Spleen (tissue), 11 donors: ENCODE data around the gene TSKS. TPM values are rescaled to one million over a fixed set of nuclear protein-coding genes. Genes with fewer than 3 reads are reported as not detected.
A peak's percentile ranks its signal among the peaks of the same experiment; 100 is the strongest.

Experiments
- DNase-seq: peaks from one replicate; pipeline ENCODE4 v3.0.0-alpha.2; 2020
- H3K27ac ChIP-seq, 8 donors: fragments of 200-600 bp; sonication (generic) in 7 of 8; 1 replicate in 4 of 8; 2 replicates in 4 of 8; pipeline versions ENCODE4 v1.5.0 to v1.8.0; 2016 to 2021; ENCODE audit warnings: inconsistent platforms in 4 of 8, mild to moderate bottlenecking in 4 of 8, moderate library complexity in 1 of 8
- H3K27me3 ChIP-seq, 7 donors: fragments of 200-600 bp; sonication (generic) in 6 of 7; replicated peaks in 1 of 7; 1 replicate in 4 of 7; 2 replicates in 3 of 7; pipeline versions ENCODE4 v1.5.0 to v1.8.0; 2016 to 2021; ENCODE audit warnings: inconsistent platforms in 3 of 7, mild to moderate bottlenecking in 1 of 7
- H3K36me3 ChIP-seq, 6 donors: fragments of 200-600 bp; sonication (generic) in 5 of 6; 1 replicate in 4 of 6; 2 replicates in 2 of 6; pipeline versions ENCODE4 v1.5.0 to v1.8.0; 2016 to 2021; ENCODE audit warnings: inconsistent platforms in 2 of 6
- H3K4me1 ChIP-seq, 6 donors: fragments of 200-600 bp; sonication (generic) in 5 of 6; 1 replicate in 3 of 6; 2 replicates in 3 of 6; pipeline versions ENCODE4 v1.5.0 to v1.8.0; 2016 to 2021; ENCODE audit warnings: inconsistent platforms in 3 of 6
- H3K4me3 ChIP-seq, 8 donors: fragments of 200-600 bp; sonication (generic) in 7 of 8; 1 replicate in 4 of 8; 2 replicates in 4 of 8; pipeline versions ENCODE4 v1.5.0 to v1.8.0; 2016 to 2021; ENCODE audit warnings: inconsistent platforms in 4 of 8, mild to moderate bottlenecking in 4 of 8, moderate library complexity in 2 of 8
- H3K9me3 ChIP-seq, 8 donors: fragments of 200-600 bp; sonication (generic) in 7 of 8; 1 replicate in 4 of 8; 2 replicates in 4 of 8; pipeline versions ENCODE4 v1.5.0 to v1.8.0; 2016 to 2021; ENCODE audit warnings: inconsistent platforms in 4 of 8
- CTCF ChIP-seq, 11 experiments: fragments of 200-600 bp in 7 of 11; fragments of 450-650 bp in 4 of 11; sonication (generic) in 4 of 11; IDR thresholded peaks in 8 of 11; conservative IDR thresholded peaks in 3 of 11; 1 replicate in 7 of 11; 2 replicates in 4 of 11; pipeline versions ENCODE4 v1.4.0 to v1.8.0; 2016 to 2021; ENCODE audit warnings: antibody characterized with exemption in 11 of 11, inconsistent platforms in 4 of 11, mild to moderate bottlenecking in 1 of 11
- POLR2A ChIP-seq, 3 donors: fragments of 450-650 bp; IDR thresholded peaks; one replicate each; pipeline ENCODE4 v1.5.1; 2017; ENCODE audit warnings: antibody characterized with exemption in 3 of 3, mild to moderate bottlenecking in 1 of 3
- POLR2AphosphoS5 ChIP-seq, 3 donors: sonication (generic); formaldehyde crosslinking; IDR thresholded peaks; one replicate each; pipeline ENCODE4 v1.5.1; 2017; ENCODE audit warnings: antibody characterized with exemption in 3 of 3
- WGBS, 5 donors: extraction: QIAGEN DNeasy Blood & Tissue Kit in 3 of 5; methylation state at CpG; one replicate each; pipeline versions ENCODE4 v1.1.5 to v1.1.7; 2013 to 2018; 5-methylcytosine and 5-hydroxymethylcytosine counted together
- intact Hi-C: fragments of 100-400 bp; cut with DNase I; formaldehyde crosslinking; loops from one replicate; pipeline ENCODE4 v1.15.0; 2023; ENCODE audit warnings: low total_unique reads
- microRNA-seq, 3 donors: library from miRNA; unstranded; fragments of <30 nt; microRNA quantifications; one replicate each; pipeline versions ENCODE4 to v1.1.0, GENCODE V29; 2019 to 2020
- polyA plus RNA-seq, 3 donors: library from polyadenylated mRNA; stranded (reverse); fragments of 200-250 nt; gene quantifications; one replicate each; pipeline ENCODE4 v1.2.1, GENCODE V29; 2013
- small RNA-seq, 4 donors: library from RNA; depleted of rRNA; stranded (forward); fragments of <200 nt; gene quantifications; one replicate each; pipeline ENCODE3, GENCODE V24; 2016
- total RNA-seq, 7 donors: library from RNA; depleted of rRNA in 3 of 7; stranded (reverse); fragments of >200 nt in 3 of 7; fragmentation: NEBNext Ultra II Directional in 4 of 7; extraction: Animal tissue kit (Norgen Biotek cat#: 25700) in 4 of 7; gene quantifications; one replicate each; pipeline versions ENCODE4 v1.1.0 to v1.2.1, GENCODE V29; 2016 to 2021
- donor health status: healthy with polysubstance abuse.
- donor health status: DM: no; HTN: no; CAD: no; lungs with moderate emphysema.
- donor health status: DM: no; HTN: no; CAD: no.
- donor health status: Bipolar disorder and iron deficiency.
- donor health status: healthy.
- donor health status: DM: no; HTN: no; CAD: no.
- donor health status: DM: yes; HTN: yes; CAD: no.

The TSKS gene
- total and polyA plus RNA-seq, 10 donors: 0.26 to 2.1 (median 0.88) TPM; not detected in 4

DNA sequence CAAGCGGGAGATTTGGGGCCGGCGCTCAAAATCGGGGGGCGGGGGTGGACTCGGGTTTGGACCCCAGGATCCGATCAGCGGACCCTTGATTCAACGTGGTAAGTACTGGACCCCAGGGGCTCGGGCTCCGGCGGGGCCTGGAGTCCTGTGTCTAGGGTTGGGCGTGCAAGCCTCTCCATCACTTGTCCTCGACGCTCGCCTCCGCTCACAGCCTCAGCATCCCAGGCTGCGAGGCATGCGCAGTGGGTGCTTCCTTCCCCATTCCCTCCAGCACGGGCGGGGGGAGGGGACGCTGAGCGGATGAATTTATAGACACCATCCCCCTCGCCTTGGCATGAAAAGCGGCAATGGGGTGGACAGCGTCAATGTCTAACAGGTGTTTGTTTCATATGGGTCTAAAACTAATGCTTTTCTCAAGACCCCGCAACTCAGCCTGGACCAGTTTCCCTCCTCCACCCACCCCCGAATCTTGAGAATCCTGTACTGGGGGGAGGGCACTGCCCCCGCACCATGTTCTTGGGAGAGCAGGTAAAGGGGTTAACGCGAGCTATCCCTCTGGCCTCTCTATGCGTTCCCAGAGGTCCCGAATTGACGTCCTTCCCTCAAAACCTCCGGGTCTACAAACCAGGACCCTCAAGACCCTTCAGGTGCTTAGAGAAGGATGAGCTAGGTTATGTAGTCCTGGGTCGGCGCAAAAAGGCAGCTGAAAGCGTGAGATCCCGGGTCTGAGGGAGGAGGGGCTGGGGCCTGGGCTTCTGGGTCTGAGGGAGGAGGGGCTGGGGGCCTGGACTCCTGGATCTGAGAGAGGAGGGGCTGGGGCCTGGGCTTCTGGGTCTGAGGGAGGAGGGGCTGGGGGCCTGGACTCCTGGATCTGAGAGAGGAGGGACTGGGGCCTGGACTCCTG is 71.6 kb downstream of the TSKS start:
- Histone ChIP-seq H3K27me3 (peaks cover 0 to 41% (median 16%) of the 10 kb centered on the region in 7 donors), H3K36me3 (peaks cover 0 to 26% (median 12%) of the 10 kb centered on the region in 6 donors), H3K4me1 (peaks cover 22 to 59% (median 42%) of the 10 kb centered on the region in 6 donors), H3K4me3 (peak overlapping the region; percentile 29 to 72 (median 46)), H3K9me3 (no peaks in the 10 kb centered on the region), H3K27ac (peak overlapping the region in 4 of 8 donors; percentile 73 to 83 (median 80))
- TF ChIP-seq CTCF (IDR thresholded peaks at IDR 0.05 in 8 of 11, conservative IDR thresholded peaks at IDR 0.05 in 3 of 11): no peak
- no peak for TF ChIP-seq POLR2AphosphoS5 (IDR thresholded peaks at IDR 0.05)
- no peak for TF ChIP-seq POLR2A (IDR thresholded peaks at IDR 0.05)
- 13 to 21% (median 17%) methylated on average over 33 to 39 of the region's 39 CpGs for WGBS, 5 donors
- intact Hi-C loops: no loop called here
- DNase-seq: no peak

- Histone ChIP-seq H3K4me3 (peak within 1 kb of the TSS; percentile 29 to 72 (median 46)), H3K9me3 (no peaks in the 10 kb centered on the region), H3K36me3 (peaks cover 0 to 34% (median 19%) of the 10 kb centered on the region in 6 donors), H3K27me3 (peaks cover 0 to 41% (median 16%) of the 10 kb centered on the region in 7 donors), H3K4me1 (peaks cover 22 to 67% (median 44%) of the 10 kb centered on the region in 6 donors), H3K27ac (peak within 1 kb of the TSS; percentile 15 to 83 (median 76))
- intact Hi-C loops: no loop called here
- WGBS, 5 donors: 5 to 10% (median 6%) methylated on average over 38 of the region's 38 CpGs
- DNase-seq: peak; percentile 83
- TF ChIP-seq POLR2AphosphoS5 (IDR thresholded peaks at IDR 0.05): peak; percentile 70 to 90 (median 86)
- TF ChIP-seq CTCF (IDR thresholded peaks at IDR 0.05 in 8 of 11, conservative IDR thresholded peaks at IDR 0.05 in 3 of 11): no peak
- TF ChIP-seq POLR2A (IDR thresholded peaks at IDR 0.05): peak in 2 of 3 donors; percentile 38 to 46
These were observed 72.4 kb downstream of the TSKS start, which contains the start of gene CPT1C for GRCh38 chr19:49690656-49691242. CPT1C (plus strand) TSS chr19:49691116; CDS start chr19:49692253, 1,137 bp downstream.

GRCh38 chr19:49690079-49690655 is 72.9 kb downstream of the TSKS start:
- TF ChIP-seq CTCF (IDR thresholded peaks at IDR 0.05 in 8 of 11, conservative IDR thresholded peaks at IDR 0.05 in 3 of 11) (peak in 2 of 11 experiments; percentile 3 to 8), POLR2A (IDR thresholded peaks at IDR 0.05) (no peak), POLR2AphosphoS5 (IDR thresholded peaks at IDR 0.05) (peak in 2 of 3 donors; percentile 8 to 49)
- intact Hi-C loops: no loop called here
- WGBS, 5 donors: 17 to 36% (median 24%) methylated on average over 22 to 39 of the region's 39 CpGs
- DNase-seq: no peak
- peaks cover 1 to 39% (median 25%) of the 10 kb centered on the region in 6 donors for H3K36me3 ChIP-seq
- peaks cover 0 to 41% (median 16%) of the 10 kb centered on the region in 7 donors for H3K27me3 ChIP-seq
- H3K4me3 ChIP-seq: peak overlapping the region; percentile 29 to 72 (median 46)
- H3K4me1 ChIP-seq: peaks cover 22 to 73% (median 46%) of the 10 kb centered on the region in 6 donors
- peak overlapping the region; percentile 15 to 83 (median 76) for H3K27ac ChIP-seq
- H3K9me3 ChIP-seq: no peaks in the 10 kb centered on the region

Small RNAs within 50 kb of the gene (microRNA-seq; reads per million reads assigned to microRNA genes)
- gene MIR6799: 0 to 1.1 (median 0.28) reads per million in 3 donors

Small RNAs within 50 kb of the gene (small RNA-seq; reads per million reads assigned to genes)
- gene MIR6799 (0 reads per million in 4 donors), gene RNU6-841P (0 reads per million in 4 donors)

Other genes with a start within 250 kb of the TSKS start
- gene RCN3, start 235.3 kb downstream of the TSKS start, total RNA-seq: 10 to 100 TPM; 18.9 to 44.2 (median 42.8) TPM
- 10 to 100 TPM; 25.0 to 99.2 (median 89.9) TPM for gene RCN3, start 235.3 kb downstream of the TSKS start, polyA plus RNA-seq
- 10 to 100 TPM; 58.6 to 73.8 (median 70.0) TPM for gene NOSIP, start 182.8 kb downstream of the TSKS start, total RNA-seq
- 100 to 1,000 TPM; 129 to 152 (median 149) TPM for gene NOSIP, start 182.8 kb downstream of the TSKS start, polyA plus RNA-seq
- 1 to 10 TPM in 5 of 7 donors, under 1 TPM in 2; 0.37 to 7.9 (median 1.3) TPM for gene PRRG2, start 182.0 kb downstream of the TSKS start, total RNA-seq
- gene PRRG2, start 182.0 kb downstream of the TSKS start, polyA plus RNA-seq: 1 to 10 TPM in 2 of 3 donors, under 1 TPM in 1; 0.91 to 2.3 (median 1.3) TPM
- 10 to 100 TPM; 18.8 to 44.3 (median 34.6) TPM for gene PRR12, start 172.1 kb downstream of the TSKS start, total RNA-seq
- 10 to 100 TPM in 1 of 3 donors, 1 to 10 TPM in 2; 3.7 to 21.4 (median 3.9) TPM for gene PRR12, start 172.1 kb downstream of the TSKS start, polyA plus RNA-seq
- gene RRAS, start 123.2 kb downstream of the TSKS start, total RNA-seq: 10 to 100 TPM; 30.9 to 57.6 (median 44.4) TPM
- gene RRAS, start 123.2 kb downstream of the TSKS start, polyA plus RNA-seq: 100 to 1,000 TPM in 1 of 3 donors, 10 to 100 TPM in 2; 66.5 to 106 (median 98.2) TPM
- gene SCAF1, start 121.1 kb downstream of the TSKS start, total RNA-seq: 10 to 100 TPM; 21.9 to 66.2 (median 57.0) TPM
- 10 to 100 TPM in 1 of 3 donors, 1 to 10 TPM in 2; 7.5 to 21.3 (median 7.6) TPM for gene SCAF1, start 121.1 kb downstream of the TSKS start, polyA plus RNA-seq
- gene IRF3, start 97.4 kb downstream of the TSKS start, total RNA-seq: 100 to 1,000 TPM in 4 of 7 donors, 10 to 100 TPM in 3; 87.9 to 150 (median 127) TPM
- 100 to 1,000 TPM; 127 to 294 (median 276) TPM for gene IRF3, start 97.4 kb downstream of the TSKS start, polyA plus RNA-seq
- gene BCL2L12, start 97.4 kb downstream of the TSKS start, total RNA-seq: 10 to 100 TPM in 6 of 7 donors, 1 to 10 TPM in 1; 7.8 to 26.6 (median 16.3) TPM
- 10 to 100 TPM; 26.5 to 36.7 (median 30.1) TPM for gene BCL2L12, start 97.4 kb downstream of the TSKS start, polyA plus RNA-seq
- 100 to 1,000 TPM; 108 to 136 (median 115) TPM for gene PRMT1, start 86.0 kb downstream of the TSKS start, total RNA-seq
- gene PRMT1, start 86.0 kb downstream of the TSKS start, polyA plus RNA-seq: 100 to 1,000 TPM; 114 to 175 (median 134) TPM
- 10 to 100 TPM in 1 of 7 donors, 1 to 10 TPM in 6; 1.4 to 14.2 (median 5.0) TPM for gene ADM5, start 73.7 kb downstream of the TSKS start, total RNA-seq
- 1 to 10 TPM; 1.5 to 3.6 (median 3.5) TPM for gene ADM5, start 73.7 kb downstream of the TSKS start, polyA plus RNA-seq
- gene CPT1C, start 72.2 kb downstream of the TSKS start, total RNA-seq: 10 to 100 TPM in 5 of 7 donors, 1 to 10 TPM in 2; 6.8 to 17.0 (median 16.4) TPM
- 10 to 100 TPM in 2 of 3 donors, 1 to 10 TPM in 1; 5.2 to 15.7 (median 11.8) TPM for gene CPT1C, start 72.2 kb downstream of the TSKS start, polyA plus RNA-seq
- 100 to 1,000 TPM in 3 of 7 donors, 10 to 100 TPM in 4; 79.8 to 108 (median 95.4) TPM for gene AP2A1, start 3.7 kb upstream of the TSKS start, total RNA-seq
- gene AP2A1, start 3.7 kb upstream of the TSKS start, polyA plus RNA-seq: 10 to 100 TPM; 18.1 to 43.6 (median 19.0) TPM
- 10 to 100 TPM; 10.7 to 22.1 (median 15.1) TPM for gene FUZ, start 50.0 kb upstream of the TSKS start, total RNA-seq
- 10 to 100 TPM; 16.7 to 20.3 (median 16.9) TPM for gene FUZ, start 50.0 kb upstream of the TSKS start, polyA plus RNA-seq
- 10 to 100 TPM; 29.4 to 61.0 (median 50.7) TPM for gene MED25, start 55.0 kb upstream of the TSKS start, total RNA-seq
- 10 to 100 TPM; 26.6 to 42.7 (median 35.3) TPM for gene MED25, start 55.0 kb upstream of the TSKS start, polyA plus RNA-seq
- gene PTOV1, start 87.9 kb upstream of the TSKS start, total RNA-seq: 100 to 1,000 TPM in 3 of 7 donors, 10 to 100 TPM in 4; 69.6 to 127 (median 98.4) TPM
- 100 to 1,000 TPM in 1 of 3 donors, 10 to 100 TPM in 2; 61.4 to 120 (median 70.9) TPM for gene PTOV1, start 87.9 kb upstream of the TSKS start, polyA plus RNA-seq
- gene PNKP, start 104.3 kb upstream of the TSKS start, total RNA-seq: 100 to 1,000 TPM in 5 of 7 donors, 10 to 100 TPM in 2; 80.9 to 203 (median 111) TPM
- gene PNKP, start 104.3 kb upstream of the TSKS start, polyA plus RNA-seq: 100 to 1,000 TPM in 1 of 3 donors, 10 to 100 TPM in 2; 36.6 to 135 (median 66.2) TPM
- 10 to 100 TPM in 6 of 7 donors, 1 to 10 TPM in 1; 8.7 to 27.8 (median 20.1) TPM for gene AKT1S1, start 114.0 kb upstream of the TSKS start, total RNA-seq
- 10 to 100 TPM; 11.6 to 24.8 (median 13.9) TPM for gene AKT1S1, start 114.0 kb upstream of the TSKS start, polyA plus RNA-seq
- gene TBC1D17, start 114.4 kb upstream of the TSKS start, total RNA-seq: 10 to 100 TPM; 26.8 to 53.5 (median 38.2) TPM
- gene TBC1D17, start 114.4 kb upstream of the TSKS start, polyA plus RNA-seq: 10 to 100 TPM; 20.8 to 39.8 (median 34.9) TPM
- gene IL4I1, start 133.6 kb upstream of the TSKS start, total RNA-seq: 10 to 100 TPM in 1 of 7 donors, 1 to 10 TPM in 6; 1.1 to 20.2 (median 2.8) TPM
- gene IL4I1, start 133.6 kb upstream of the TSKS start, polyA plus RNA-seq: 1 to 10 TPM; 3.9 to 9.3 (median 6.4) TPM
- gene ATF5, start 165.9 kb upstream of the TSKS start, total RNA-seq: 10 to 100 TPM; 10.2 to 45.8 (median 22.8) TPM
- gene ATF5, start 165.9 kb upstream of the TSKS start, polyA plus RNA-seq: 10 to 100 TPM; 14.6 to 36.6 (median 16.8) TPM
- gene NUP62, start 166.2 kb upstream of the TSKS start, total RNA-seq: 10 to 100 TPM; 41.1 to 60.9 (median 51.4) TPM
- gene NUP62, start 166.2 kb upstream of the TSKS start, polyA plus RNA-seq: 10 to 100 TPM; 17.3 to 35.1 (median 18.4) TPM
- 10 to 100 TPM; 18.7 to 97.5 (median 42.8) TPM for gene SIGLEC11, start 197.9 kb upstream of the TSKS start, total RNA-seq
- gene SIGLEC11, start 197.9 kb upstream of the TSKS start, polyA plus RNA-seq: 10 to 100 TPM in 1 of 3 donors, 1 to 10 TPM in 2; 2.2 to 52.3 (median 7.9) TPM